HG03159 (cell line): ENCODE results near the gene ZNF787.
A peak's percentile ranks its signal among the peaks of the same experiment; 100 is the strongest.

Experiments used
- ATAC-seq: cut with Tn5 transposase; IDR thresholded peaks from one replicate; pipeline ENCODE4 v1.9.1; 2021; ENCODE audit warnings: mild to moderate bottlenecking, moderate library complexity; ENCODE audit not compliant: unreplicated experiment

Gene ZNF787

DNA sequence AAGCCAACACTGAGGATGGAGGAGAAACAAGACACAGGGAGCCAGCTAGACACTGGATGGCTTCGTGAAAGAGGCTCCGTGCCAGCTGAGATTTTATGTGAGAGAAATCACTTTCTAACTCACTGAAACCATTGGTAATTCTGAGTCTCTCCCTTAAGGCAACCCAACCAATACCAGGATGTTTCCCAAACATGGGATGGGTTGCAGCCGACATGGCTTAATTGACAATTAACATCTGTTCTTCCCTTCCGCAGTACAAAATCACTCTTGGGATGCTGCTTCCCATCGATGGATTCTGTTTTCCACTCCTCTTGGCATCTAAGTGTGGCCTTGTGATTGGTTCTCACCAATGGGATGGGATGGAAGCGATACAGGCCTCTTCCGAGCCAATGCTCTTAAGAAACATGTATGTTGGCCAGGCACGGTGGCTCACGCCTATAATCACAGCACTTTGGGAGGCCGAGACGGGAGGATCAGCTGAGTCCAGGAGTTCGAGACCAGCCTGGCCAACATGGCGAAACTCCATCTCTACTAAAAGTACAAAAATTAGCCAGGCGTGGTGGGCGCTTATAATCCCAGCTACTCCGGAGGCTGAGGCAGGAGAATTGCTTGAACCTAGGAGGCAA is 2.3 kb upstream of the ZNF787 start:
- no peak for ATAC-seq

DNA sequence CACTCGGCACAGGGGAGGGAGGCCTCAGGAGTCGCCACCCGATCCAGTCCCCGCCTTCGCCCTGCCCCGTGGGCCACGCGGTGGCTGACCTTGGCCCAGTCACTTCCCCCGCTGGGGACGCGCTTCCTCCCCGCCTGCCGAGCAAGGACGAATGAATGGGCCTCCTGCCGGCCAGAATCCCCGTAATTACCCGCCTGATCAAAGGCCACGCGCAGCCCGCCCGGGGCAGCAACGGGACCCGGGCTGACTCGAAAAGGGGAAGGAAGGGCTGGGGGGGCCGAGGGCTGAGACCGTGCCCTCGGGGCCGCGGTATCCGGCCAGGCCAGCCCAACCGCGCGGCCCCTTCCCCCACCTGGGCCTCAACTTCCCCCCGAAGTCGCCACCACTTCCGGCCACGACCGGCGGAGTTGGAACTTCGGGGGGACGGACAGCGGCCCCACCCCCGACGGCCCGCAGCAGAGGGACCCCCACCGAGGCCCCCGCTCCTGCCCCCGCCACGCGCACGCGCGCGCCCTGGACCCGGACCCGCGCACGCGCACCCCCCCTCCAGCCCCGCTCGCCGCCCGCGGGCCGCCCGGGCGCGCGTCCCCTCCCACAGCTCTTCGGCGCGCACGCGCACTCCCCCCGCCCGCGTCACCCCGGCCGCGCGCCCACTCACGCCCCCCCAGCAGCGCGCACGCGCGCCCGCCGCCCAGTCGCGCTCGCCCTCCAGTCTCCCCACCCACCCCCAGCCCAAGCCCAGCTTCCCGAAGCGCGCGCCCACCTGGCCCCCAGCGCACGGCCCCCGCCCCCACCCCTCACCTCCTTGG is 520 bp downstream of the ZNF787 start:
- peak; percentile 33 for ATAC-seq

DNA sequence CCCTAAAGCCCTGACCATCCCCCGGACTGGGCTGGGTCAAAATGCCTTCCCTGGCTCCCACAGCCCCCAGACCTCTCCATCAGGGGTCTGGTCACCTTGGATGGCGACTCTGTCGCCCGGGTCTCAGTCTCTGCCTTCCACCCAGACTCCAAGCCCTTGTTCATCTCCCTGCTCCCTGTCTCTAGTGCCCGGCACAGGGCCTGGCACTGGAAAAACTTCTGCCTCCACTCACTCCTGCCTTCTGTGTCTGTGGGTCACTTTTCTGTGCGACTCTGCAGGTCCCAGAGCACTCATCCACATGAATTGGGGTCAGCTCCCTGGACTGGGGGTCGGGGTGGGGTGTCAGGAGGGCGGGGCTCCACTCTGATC is 1.1 kb downstream of the ZNF787 start:
- no peak for ATAC-seq

DNA sequence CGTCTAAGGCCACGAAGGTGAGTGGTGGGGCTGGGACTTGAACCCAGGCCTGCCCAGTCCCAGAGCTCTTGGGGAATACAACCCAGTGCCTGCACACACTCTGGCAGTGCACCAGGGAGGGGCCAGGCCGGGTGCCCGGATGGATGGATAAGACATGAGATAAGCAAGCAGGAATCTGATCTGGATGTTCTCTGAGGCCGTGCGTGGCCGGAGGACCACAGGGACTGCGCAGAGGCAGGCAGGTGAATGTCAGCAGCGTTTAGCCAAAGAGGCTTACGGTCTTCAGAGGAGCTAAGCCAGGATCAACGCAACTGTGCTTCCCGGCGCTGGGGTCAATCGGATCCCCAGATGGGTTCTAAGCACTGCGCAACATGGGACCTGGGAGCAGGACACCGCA is 1.5 kb downstream of the ZNF787 start:
- no peak for ATAC-seq

DNA sequence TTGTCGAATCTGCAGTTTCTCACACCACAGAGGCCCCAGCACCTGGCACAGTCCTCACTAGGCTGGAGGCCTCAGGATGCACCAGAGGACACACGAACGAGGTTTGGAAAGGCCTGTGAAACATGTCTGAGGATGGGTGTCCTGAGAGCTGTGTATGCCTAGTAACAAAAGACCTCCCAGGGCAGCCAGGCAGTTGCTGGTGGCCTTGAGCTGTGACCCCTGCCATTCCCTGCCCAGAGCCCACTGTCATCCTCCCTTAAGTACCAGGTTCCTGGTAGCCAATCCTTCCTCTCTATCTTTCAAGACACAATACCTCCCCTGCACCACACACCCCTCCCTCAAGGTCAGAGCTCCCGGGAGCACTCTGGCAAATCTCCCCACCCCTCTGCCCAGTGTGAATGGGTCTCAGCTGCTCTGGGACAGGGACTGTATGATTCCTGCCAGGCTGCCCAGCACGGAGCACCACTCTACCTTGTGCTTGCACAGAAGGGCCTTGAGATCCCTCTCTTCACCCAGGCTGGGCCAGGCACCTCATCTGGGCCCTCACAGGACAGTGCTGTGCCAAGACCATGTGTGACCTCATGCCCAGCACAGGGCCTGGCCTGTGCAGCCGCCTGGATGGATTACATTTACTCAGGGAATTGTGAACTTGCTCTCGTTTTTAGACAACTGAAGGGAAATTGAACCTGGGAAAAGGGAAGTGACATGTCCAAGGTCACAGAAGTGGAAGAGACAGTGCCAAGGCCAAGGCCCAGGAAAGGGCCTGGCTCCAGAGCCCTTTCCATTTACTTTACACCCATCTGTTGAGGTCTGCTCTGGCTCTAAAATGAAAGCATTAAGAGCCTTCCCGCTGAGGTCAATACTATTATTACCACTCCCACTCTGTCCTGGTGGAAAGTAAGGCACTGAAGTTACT is 2.2 kb downstream of the ZNF787 start:
- no peak for ATAC-seq

DNA sequence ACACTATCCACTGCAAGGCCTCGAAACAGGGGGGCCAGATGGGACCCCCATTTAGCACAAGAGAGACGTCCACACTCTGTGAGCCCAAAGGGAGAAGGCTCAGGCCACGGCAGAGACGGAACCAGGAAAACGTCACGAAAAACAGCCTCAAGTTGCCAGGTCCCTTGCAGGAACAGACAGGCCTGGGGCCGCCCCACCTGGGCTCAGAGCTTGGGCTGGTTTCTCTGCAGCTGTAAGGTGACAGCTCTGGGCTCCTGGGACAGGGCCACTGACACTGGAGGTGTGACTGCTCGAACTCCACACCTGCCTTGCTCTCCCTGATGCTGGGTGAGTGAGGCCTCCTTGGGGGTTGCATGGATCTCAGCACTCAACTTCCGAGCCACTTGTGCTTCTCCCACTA is 3.2 kb downstream of the ZNF787 start:
- ATAC-seq, result no peak

DNA sequence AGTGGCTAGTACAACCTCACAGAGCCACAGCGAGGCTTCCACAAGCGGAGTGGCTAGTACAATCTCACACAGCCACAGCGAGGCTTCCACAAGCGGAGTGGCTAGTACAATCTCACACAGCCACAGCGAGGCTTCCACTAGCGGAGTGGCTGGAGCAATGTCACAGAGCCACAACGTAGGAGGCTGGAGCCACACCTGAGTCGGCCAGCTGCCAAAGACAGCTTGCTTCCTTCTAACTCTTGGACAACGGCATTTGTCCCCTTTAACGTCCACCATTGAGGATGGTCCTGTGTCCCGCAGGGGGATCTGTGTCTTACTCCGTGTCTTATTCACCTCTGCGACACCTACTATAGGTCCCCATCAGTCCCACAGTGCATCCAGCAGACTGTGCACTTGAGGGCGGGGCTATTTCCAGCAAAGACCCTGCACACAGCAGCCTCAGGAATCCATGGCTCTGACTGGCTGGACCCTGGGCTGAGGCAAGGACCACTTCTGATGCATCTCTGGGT is 3.7 kb downstream of the ZNF787 start:
- no peak for ATAC-seq

DNA sequence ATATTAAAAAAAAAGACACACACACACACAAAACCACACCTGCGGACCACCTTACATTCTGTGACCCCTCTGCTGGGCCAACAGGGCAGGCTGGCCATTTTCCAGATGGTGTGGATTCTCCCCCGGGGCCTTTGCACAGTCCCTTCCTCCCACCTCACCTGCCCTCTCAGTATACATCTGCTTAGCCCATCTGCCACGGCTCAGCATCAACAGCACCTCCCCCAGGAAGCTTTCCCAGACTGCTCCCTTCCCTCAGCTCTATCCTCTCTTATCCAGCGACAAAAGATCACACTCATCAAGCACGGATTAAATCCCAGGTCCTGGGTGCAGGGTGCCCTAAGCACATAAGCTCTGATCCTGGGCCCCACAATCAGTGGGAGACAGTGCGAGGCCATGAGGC is 4.5 kb downstream of the ZNF787 start:
- no peak for ATAC-seq

DNA sequence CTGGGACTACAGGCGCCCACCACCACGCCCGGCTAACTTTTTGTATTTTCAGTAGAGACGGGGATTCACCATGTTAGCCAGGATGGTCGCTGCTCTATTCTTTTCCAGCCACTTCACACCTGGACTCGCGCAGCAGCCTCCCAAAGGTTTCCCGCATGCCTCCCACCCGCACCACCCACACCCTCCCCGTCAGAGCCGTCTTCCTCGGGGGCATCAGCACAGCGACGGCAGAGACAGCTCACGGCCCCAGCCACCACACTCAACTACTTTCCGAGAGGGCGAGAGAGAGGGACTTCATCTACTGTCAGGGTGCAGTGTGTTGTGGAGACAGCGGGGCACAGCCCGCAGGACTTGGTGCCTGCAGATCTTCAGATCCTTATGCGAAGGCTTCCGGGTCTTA is 5.6 kb downstream of the ZNF787 start:
- no peak for ATAC-seq

DNA sequence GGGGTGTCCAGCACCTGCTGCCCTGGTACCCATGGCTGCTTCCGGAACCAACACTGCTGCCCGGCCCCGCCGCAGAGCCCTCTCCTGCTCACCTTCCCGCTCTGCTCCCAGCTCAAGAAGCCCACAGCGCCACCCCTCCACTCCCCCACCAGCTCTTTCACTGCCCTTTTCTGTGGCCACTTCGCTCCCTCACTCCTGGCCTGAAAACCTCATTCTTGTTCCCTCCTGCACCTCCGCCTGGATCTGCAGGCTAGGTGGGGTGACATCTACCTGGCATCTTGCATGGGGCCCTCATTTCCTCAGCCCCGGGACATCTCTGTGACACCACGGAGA is 6.4 kb downstream of the ZNF787 start:
- ATAC-seq, result no peak

DNA sequence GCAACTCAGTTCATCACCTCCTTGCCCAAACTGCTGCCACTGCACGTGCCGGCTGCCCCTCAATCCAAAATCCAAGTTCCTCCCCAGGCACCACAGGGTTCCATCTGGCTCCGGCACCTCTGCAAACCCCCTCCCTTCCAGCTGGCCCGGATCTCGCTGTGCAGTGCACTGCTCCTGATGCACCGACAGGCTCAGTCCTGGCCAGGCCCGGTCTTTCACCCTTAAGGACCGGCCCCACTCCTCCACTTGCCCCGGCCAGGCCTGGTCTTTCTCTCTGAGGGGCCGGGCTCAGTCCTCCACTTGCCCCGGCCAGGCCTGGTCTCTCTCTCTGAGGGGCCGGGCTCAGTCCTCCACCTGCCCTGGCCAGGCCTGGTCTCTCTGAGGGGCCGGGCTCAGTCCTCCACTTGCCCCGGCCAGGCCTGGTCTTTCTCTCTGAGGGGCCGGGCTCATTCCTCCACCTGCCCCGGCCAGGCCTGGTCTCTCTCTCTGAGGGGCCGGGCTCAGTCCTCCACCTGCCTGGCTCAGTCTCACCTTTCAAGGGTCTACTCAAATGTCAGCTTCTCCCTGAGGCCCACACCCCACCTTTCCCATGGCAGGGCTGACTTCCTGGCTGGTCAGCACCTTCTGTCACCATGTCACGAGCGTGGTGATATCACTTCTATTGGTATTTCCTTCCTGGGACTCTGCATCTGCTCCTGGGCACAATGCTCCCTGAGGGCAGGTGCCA is 6.9 kb downstream of the ZNF787 start:
- no peak for ATAC-seq

DNA sequence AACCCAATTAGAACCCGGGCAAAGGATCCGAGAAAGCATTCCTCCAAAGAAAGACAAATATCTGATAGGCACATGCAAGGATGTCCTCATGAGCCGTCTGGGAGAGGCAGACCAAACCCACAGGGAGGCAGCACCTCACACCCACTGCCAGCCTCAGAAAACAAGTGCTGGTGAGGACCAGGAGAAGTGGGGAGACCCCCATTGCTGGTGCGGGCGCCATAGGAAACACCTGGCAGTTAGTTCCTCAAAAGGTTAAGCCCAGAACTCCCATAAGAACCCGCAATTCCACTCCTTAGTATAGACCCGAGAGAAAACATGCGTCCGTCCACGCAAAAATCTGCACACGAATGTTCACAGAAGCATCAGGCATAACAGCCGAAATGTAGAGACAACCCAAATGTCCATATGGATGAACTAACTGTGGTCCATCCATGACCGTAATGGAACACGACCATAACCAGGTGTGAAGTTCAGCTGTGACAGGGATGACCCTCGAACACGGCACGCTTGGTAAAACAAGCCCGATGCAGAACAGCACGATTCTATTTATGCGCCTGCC is 7.9 kb downstream of the ZNF787 start:
- no peak for ATAC-seq

DNA sequence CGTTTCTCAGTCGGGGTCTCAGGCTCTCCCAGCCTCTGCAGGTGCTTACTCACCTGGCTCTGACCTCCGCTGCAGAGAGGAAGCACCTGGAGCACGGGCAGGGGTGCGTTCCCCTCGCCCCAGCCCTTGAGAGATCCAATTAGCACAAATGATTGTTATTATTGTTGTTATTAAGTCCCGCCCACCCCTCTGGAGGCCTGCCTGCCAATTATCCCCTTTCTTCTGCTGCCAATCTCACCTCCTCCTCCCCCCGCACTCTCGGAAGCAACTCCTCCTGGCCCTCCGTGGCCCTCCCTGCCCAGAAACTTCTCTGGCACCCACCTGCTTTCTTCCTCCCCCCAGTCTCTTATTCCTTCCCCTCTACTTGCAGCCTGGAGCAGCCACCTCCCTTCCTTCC is 8.8 kb downstream of the ZNF787 start:
- no peak for ATAC-seq

DNA sequence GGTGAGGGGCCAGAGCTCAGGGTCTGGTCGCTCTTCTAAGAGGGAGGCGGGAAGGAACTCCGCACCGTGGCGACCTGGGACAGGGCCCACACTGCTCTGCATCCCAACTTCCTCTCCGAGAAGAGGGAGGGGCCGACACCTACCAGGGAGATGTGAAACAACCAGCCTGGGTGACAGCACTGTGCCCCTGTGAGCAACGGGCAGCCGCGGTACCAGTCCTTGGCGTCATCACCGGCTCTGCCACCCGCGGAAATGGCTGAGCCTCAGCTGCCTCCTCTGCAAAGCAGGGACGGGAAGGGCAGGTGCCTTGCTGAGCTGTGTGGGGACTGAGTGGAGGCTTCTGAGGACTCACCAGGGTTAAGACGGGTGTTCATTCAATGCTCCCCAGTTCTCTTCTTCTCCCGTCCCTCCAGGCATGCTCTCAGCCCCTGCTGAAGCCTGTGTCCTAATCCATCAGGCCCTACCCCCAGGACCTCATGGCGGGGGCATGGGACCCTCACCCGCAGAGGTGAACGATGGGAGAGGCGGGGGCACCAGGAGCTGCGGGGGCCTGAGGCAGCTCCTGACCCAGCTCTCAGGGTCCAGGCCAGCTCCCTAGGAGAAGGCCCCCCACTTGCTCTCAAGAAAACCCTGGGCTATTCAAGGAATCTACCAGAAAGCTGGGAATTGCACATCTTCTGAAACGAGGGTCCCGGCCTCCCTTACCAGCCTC is 9.3 kb downstream of the ZNF787 start:
- peak; percentile 61 for ATAC-seq

DNA sequence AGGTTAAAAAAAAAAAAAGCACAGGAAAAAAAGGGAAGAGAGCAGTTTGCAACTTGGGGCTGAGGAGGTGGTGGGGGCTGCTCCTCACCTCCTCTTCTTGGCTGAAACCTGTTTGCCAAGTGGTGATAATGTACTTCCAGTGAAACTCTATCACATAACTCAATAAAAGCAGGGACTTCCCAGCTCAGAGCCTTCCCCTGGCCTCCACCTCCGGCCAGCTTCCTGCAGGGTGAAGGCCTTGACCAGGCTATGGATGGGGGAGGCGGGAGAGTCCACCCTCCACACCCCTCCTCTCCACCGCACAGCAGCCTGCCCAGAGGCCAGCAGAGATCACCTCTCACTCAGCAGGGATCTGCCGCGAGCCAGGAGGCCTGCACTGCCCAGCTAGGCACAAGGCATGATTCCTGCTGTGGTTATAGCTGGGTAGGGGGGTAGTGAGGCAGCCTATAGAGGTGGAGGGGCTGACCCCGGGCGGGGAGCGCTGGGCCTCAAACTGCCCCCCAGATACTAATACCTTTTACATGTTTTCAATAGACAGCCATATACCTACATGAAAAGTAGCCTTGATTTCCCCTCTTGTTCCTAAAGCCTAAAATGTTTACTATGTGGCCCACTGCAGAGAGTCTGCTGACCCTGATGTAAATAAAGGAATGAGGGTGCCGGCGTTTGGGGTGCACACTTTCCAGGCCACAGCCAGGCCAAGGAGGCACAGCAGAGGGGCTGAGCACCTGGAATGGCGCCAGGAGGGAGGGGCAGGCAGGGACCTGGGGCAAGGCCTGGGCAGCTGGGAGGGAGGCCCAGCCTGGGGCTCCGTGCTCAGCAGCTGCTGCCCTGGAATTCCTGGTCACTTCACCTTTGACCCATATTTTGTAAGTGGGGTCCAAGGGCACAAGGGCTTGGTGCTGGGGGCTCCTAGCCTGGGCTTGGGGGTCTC is 10.3 kb downstream of the ZNF787 start:
- ATAC-seq, result no peak

DNA sequence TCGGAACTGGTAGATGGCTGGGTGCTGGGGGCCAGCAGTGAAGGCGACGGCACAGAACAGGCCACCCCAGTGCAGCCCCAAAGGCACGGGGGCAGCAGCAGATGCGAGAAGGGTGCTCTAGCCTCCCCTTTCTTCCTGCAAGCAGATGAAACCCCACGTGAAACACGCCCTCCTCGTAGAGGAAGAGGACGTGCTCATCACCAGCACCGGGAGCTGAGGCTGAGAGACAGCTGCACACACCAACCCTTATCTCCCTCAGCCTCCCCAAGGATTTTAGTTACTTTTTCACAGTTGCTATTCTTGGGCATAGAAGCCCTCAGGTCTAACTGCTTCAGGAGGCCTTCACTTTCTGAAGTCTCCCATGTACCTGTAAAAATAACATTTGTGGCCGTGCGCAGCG is 11.9 kb downstream of the ZNF787 start:
- no peak for ATAC-seq

DNA sequence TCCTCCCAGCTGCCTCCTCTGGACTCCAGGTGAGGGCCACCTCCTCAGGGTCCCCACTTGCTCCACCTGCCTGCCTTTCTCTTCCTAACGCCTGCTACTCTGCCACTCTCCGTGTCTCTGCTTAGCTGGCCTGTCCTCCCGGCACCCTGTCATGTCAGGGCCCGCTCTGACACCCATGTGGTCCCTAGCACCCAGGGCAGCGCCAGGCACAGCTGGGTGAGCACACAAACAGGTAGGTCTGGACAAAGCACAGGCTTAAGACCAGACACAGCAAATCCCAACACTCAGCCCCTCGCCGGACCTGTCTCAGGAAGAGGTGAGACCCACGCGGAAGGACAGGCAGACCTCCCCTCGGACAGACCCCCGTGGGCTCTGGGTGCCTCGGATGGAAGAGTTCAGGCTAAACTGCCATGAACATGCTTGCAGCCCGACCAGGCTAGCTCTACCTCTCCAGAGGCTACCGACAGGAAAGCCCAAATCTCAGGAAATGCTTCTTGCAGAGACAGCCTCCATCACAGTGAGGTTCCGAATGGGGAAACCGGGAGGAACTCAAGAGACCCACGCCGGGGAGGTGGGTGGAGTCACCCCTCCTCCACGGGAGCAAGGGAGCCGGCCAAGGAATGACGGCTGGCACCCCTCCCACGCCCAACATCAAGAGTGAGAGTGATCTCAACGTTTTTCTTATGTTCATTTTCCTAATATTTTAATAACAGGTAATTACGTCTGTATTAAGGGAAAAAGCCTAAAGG is 12.5 kb downstream of the ZNF787 start:
- ATAC-seq, result no peak

DNA sequence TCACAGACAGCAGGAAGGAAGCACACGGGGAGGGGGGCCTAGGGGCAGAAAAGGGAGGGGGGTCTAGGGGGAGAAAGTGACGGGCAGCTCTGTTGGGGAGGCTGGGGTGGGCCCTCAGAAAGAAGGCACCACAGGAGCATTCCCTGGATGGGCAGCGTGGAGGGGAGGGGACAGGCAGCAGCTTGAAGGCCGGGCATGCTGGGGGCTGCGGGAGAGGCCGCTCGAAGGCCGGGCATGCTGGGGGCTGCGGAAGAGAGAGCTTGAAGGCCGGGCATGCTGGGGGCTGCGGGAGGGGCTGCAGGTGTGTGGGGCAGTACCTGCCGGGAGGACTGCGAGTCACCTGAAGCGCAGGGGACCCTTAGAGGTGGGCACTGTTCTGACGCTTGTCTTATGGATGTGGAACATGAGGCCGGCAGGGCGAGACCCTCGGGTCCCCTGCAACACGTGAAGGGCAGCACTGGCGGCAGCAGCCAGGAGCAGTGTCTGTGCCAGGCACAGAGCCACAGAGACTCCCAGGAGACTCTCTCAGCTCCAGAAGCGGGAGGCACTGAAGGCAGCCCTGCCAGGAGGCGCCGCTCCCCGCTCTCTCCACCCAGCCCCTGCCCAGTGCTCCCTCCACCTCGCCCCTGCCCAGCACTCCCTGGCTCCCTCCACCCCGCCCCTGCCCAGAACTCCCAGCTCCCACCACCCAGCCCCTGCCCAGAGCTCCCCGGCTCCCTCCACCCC is 13.3 kb downstream of the ZNF787 start:
- no peak for ATAC-seq
